HepG2 (cell line): Measurements from ENCODE around the gene GFY. TPM values are rescaled to one million over a fixed set of nuclear protein-coding genes. Genes with fewer than 3 reads are reported as not detected.

Source experiments
- ATF7-NPFF ChIP-seq: sonication (generic); formaldehyde crosslinking; IDR thresholded peaks from 2 replicates; pipeline ENCODE4 v1.8.1; 2023; ENCODE audit warnings: mild to moderate bottlenecking, low read depth, missing genetic modification reagents, moderate library complexity
- CREM ChIP-seq, 2 experiments: sonication (generic) in 1 of 2; formaldehyde crosslinking in 1 of 2; IDR thresholded peaks; 2 replicates each; pipeline versions ENCODE4 v1.4.0 to v1.6.1; 2016 to 2020; ENCODE audit warnings: antibody characterized with exemption in 1 of 2, mild to moderate bottlenecking in 1 of 2, missing genetic modification reagents in 1 of 2
- ERF ChIP-seq: IDR thresholded peaks from 2 replicates; pipeline ENCODE4 v1.6.1; 2018; ENCODE audit warnings: missing biosample characterization, missing genetic modification reagents
- FUBP1 ChIP-seq: sonication (generic); formaldehyde crosslinking; IDR thresholded peaks from 2 replicates; pipeline ENCODE4 v1.5.1; 2020; ENCODE audit warnings: missing genetic modification reagents, mild to moderate bottlenecking, borderline replicate concordance
- HIVEP1 ChIP-seq: sonication (generic); formaldehyde crosslinking; IDR thresholded peaks from 2 replicates; pipeline ENCODE4 v1.4.0; 2020; ENCODE audit warnings: mild to moderate bottlenecking, missing genetic modification reagents
- HNRNPLL ChIP-seq: fragments of 200-400 bp; formaldehyde crosslinking; IDR thresholded peaks from 2 replicates; pipeline ENCODE4 v1.6.1; 2017; ENCODE audit warnings: mild to moderate bottlenecking, low read depth, low read length; ENCODE audit not compliant: poor library complexity, severe bottlenecking
- IKZF4 ChIP-seq: sonication (generic); formaldehyde crosslinking; IDR thresholded peaks from 2 replicates; pipeline ENCODE4 v1.5.1; 2020; ENCODE audit warnings: borderline replicate concordance, mild to moderate bottlenecking, low read depth, missing genetic modification reagents; ENCODE audit errors: not compliant biosample characterization
- KMT2B ChIP-seq: IDR thresholded peaks from 2 replicates; pipeline ENCODE4 v1.6.1; 2016; ENCODE audit warnings: missing genetic modification reagents, missing compliant biosample characterization
- MXD1 ChIP-seq: sonication (generic); formaldehyde crosslinking; IDR thresholded peaks from 2 replicates; pipeline ENCODE4 v1.4.0; 2020; ENCODE audit warnings: mild to moderate bottlenecking, missing genetic modification reagents
- MXD4 ChIP-seq: IDR thresholded peaks from 2 replicates; pipeline ENCODE4 v1.6.1; 2016; ENCODE audit warnings: mild to moderate bottlenecking, missing biosample characterization, missing genetic modification reagents
- MYC ChIP-seq: sonication (generic); formaldehyde crosslinking; IDR thresholded peaks from 2 replicates; pipeline ENCODE4 v1.9.0; 2021; ENCODE audit warnings: missing genetic modification reagents, borderline replicate concordance
- NFE2L1 ChIP-seq: sonication (generic); formaldehyde crosslinking; IDR thresholded peaks from 2 replicates; pipeline ENCODE4 v1.4.0; 2020; ENCODE audit warnings: missing genetic modification reagents, mild to moderate bottlenecking, borderline replicate concordance
- NR0B2 ChIP-seq: sonication (generic); formaldehyde crosslinking; IDR thresholded peaks from 2 replicates; pipeline ENCODE4 v1.4.0; 2020; ENCODE audit warnings: mild to moderate bottlenecking, missing genetic modification reagents
- PHF21A ChIP-seq: sonication (generic); formaldehyde crosslinking; IDR thresholded peaks from 2 replicates; pipeline ENCODE4 v1.5.0; 2020; ENCODE audit warnings: mild to moderate bottlenecking, missing genetic modification reagents
- SKI ChIP-seq: fragments of 450-650 bp; IDR thresholded peaks from one replicate; pipeline ENCODE4 v1.6.1; 2018; ENCODE audit warnings: mild to moderate bottlenecking; ENCODE audit not compliant: partially characterized antibody
- SPEN ChIP-seq: sonication (generic); formaldehyde crosslinking; IDR thresholded peaks from 2 replicates; pipeline ENCODE4 v1.5.1; 2020; ENCODE audit warnings: low read depth, mild to moderate bottlenecking, missing genetic modification reagents
- TIGD3 ChIP-seq: sonication (generic); formaldehyde crosslinking; IDR thresholded peaks from 2 replicates; pipeline ENCODE4 v1.5.1; 2020; ENCODE audit warnings: mild to moderate bottlenecking, missing genetic modification reagents, borderline replicate concordance
- ZFX ChIP-seq: sonication (generic); formaldehyde crosslinking; IDR thresholded peaks from 2 replicates; pipeline ENCODE4 v1.4.0; 2020; ENCODE audit warnings: mild to moderate bottlenecking, low read depth, missing genetic modification reagents, moderate library complexity
- ZNF263 ChIP-seq: sonication (generic); formaldehyde crosslinking; IDR thresholded peaks from 2 replicates; pipeline ENCODE4 v1.4.0; 2020; ENCODE audit warnings: missing genetic modification reagents
- ZNF317 ChIP-seq: sonication (generic); formaldehyde crosslinking; IDR thresholded peaks from 2 replicates; pipeline ENCODE4 v1.5.0; 2020; ENCODE audit warnings: mild to moderate bottlenecking, missing genetic modification reagents
- ZNF704 ChIP-seq: sonication (generic); formaldehyde crosslinking; IDR thresholded peaks from 2 replicates; pipeline ENCODE4 v1.8.1; 2023; ENCODE audit warnings: mild to moderate bottlenecking, inconsistent platforms, moderate library complexity, missing genetic modification reagents, borderline replicate concordance
- ZNF746 ChIP-seq: sonication (generic); formaldehyde crosslinking; IDR thresholded peaks from 2 replicates; pipeline ENCODE4 v1.8.0; 2022; ENCODE audit warnings: mild to moderate bottlenecking, missing genetic modification reagents
- ZNF788 ChIP-seq: sonication (generic); formaldehyde crosslinking; IDR thresholded peaks from 2 replicates; pipeline ENCODE4 v1.5.0; 2020; ENCODE audit warnings: mild to moderate bottlenecking, missing genetic modification reagents, borderline replicate concordance
- polyA plus RNA-seq, 8 experiments: library from polyadenylated mRNA; depleted of rRNA in 3 of 8; stranded (reverse) in 7 of 8; unstranded in 1 of 8; fragments of >200 nt; fragmentation: Illumina TruSeq in 4 of 8; extraction: Trizol in 4 of 8; gene quantifications; 2 replicates each; pipeline versions ENCODE4 v1.2.1 to v1.2.3, GENCODE V29; 2011 to 2016; ENCODE audit warnings: low read depth in 4 of 8, missing spikeins in 1 of 8, mixed read lengths in 1 of 8; ENCODE audit not compliant: insufficient read depth in 1 of 8
- total RNA-seq, 5 experiments: library from RNA; depleted of rRNA; stranded (reverse); fragments of >200 nt; fragmentation: Illumina TruSeq; extraction: Trizol; gene quantifications; 2 replicates each; pipeline ENCODE4 v1.2.3, GENCODE V29; 2016; ENCODE audit warnings: low read depth in 1 of 5

The GFY gene
- total and polyA plus RNA-seq, 2 of the 13 experiments (the other 11 are each of a cell fraction or from before 2014, with no cell fraction given) = not detected

GRCh38 chr19:49453013-49453756 is 28.0 kb downstream of the GFY start, which contains the start of gene ALDH16A1 (continued):
- TF ChIP-seq NFE2L1 (no peak), KMT2B (no peak; the same call in 1 of the 2 replicates), NR0B2 (CRISPR knock-in tag) (0 out of 2 replicates have a peak, but pooled peaks have one; percentile 53), ZNF746 (no peak), ERF (CRISPR knock-in tag) (peak; percentile 52; the same call in 1 of the 2 replicates), SKI (peak; percentile 22), HIVEP1 (peak; percentile 81), MXD4 (CRISPR knock-in tag) (peak; percentile 57; the same call in 1 of the 2 replicates), HNRNPLL (peak; percentile 87), SPEN (CRISPR knock-in tag) (peak; percentile 72), ZNF263 (CRISPR knock-in tag) (peak; percentile 67), TIGD3 (CRISPR knock-in tag) (0 out of 2 replicates have a peak, but pooled peaks have one; percentile 17), ZFX (CRISPR knock-in tag) (peak; percentile 89), MXD1 (CRISPR knock-in tag) (peak; percentile 87), CREM (IDR thresholded peaks at IDR 0.05) (peak; percentile 56), CREM (CRISPR knock-in tag; IDR thresholded peaks at IDR 0.05) (no peak), ZNF788 (CRISPR knock-in tag) (peak; percentile 61; the same call in 1 of the 2 replicates), ZNF704 (CRISPR knock-in tag) (no peak; the same call in 1 of the 2 replicates), IKZF4 (peak; percentile 53), ATF7-NPFF (CRISPR knock-in tag) (peak; percentile 49; the same call in 1 of the 2 replicates), MYC (CRISPR knock-in tag) (peak; percentile 67), PHF21A (CRISPR knock-in tag) (peak; percentile 64; the same call in 1 of the 2 replicates), FUBP1 (no peak), ZNF317 (CRISPR knock-in tag) (peak; percentile 45; the same call in 1 of the 2 replicates)
